Parathyroid adenoma (tissue), 2 donors: Measurements from ENCODE around the gene UBQLN1.
"Not testable (repeated sequence)": the region's sequence is repeated elsewhere in the genome, so short reads cannot be mapped to it uniquely, and the experiment has no call there.

Experiments
- H2AFZ ChIP-seq: fragments of 300-600 bp; sonication (generic); one replicate; pipeline ENCODE4 v1.7.0; 2017; ENCODE audit warnings: antibody characterized with exemption, mild to moderate bottlenecking
- H3K27ac ChIP-seq: fragments of 300-600 bp; sonication (generic); one replicate; pipeline ENCODE4 v1.7.0; 2017
- H3K27me3 ChIP-seq: fragments of 300-600 bp; sonication (generic); one replicate; pipeline ENCODE4 v1.7.0; 2017; ENCODE audit warnings: low read length; ENCODE audit not compliant: control insufficient read depth, insufficient read depth
- H3K36me3 ChIP-seq: fragments of 300-600 bp; sonication (generic); one replicate; pipeline ENCODE4 v1.7.0; 2017; ENCODE audit warnings: low read length; ENCODE audit not compliant: control insufficient read depth, insufficient read depth
- H3K4me1 ChIP-seq: fragments of 300-600 bp; sonication (generic); one replicate; pipeline ENCODE4 v1.7.0; 2017; ENCODE audit warnings: control low read depth
- H3K4me2 ChIP-seq: fragments of 300-600 bp; sonication (generic); one replicate; pipeline ENCODE4 v1.7.0; 2017; ENCODE audit warnings: low read length
- H3K4me3 ChIP-seq: fragments of 300-600 bp; sonication (generic); one replicate; pipeline ENCODE4 v1.7.0; 2017; ENCODE audit warnings: low read depth, low read length
- H3K79me2 ChIP-seq: fragments of 300-600 bp; sonication (generic); one replicate; pipeline ENCODE4 v1.7.0; 2017; ENCODE audit warnings: control low read depth
- H3K9ac ChIP-seq: fragments of 300-600 bp; sonication (generic); one replicate; pipeline ENCODE4 v1.7.0; 2017; ENCODE audit warnings: mild to moderate bottlenecking
- H3K9me3 ChIP-seq: fragments of 300-600 bp; sonication (generic); one replicate; pipeline ENCODE4 v1.7.0; 2017; ENCODE audit warnings: low read length; ENCODE audit not compliant: control insufficient read depth
- CTCF ChIP-seq: fragments of 300-600 bp; sonication (generic); IDR thresholded peaks from one replicate; pipeline ENCODE4 v1.7.0; 2017; ENCODE audit warnings: antibody characterized with exemption, mild to moderate bottlenecking
- donor health status: primary hyperparathyroidism.

Gene UBQLN1

GRCh38 chr9:83733739-83734138, 26.0 kb upstream of the UBQLN1 start:
- H3K36me3 ChIP-seq: no peaks in the 10 kb centered on the region
- no peak for TF ChIP-seq CTCF
- no peak overlapping the region for H2AFZ ChIP-seq

GRCh38 chr9:83728591-83729368, 21.0 kb upstream of the UBQLN1 start:
- not testable (repeated sequence) for H2AFZ ChIP-seq, H3K9me3 ChIP-seq, H3K4me2 ChIP-seq, H3K79me2 ChIP-seq, H3K27ac ChIP-seq, H3K9ac ChIP-seq, H3K4me3 ChIP-seq, H3K36me3 ChIP-seq, H3K4me1 ChIP-seq, H3K27me3 ChIP-seq

More at GRCh38 chr9:83733739-83734138, 26.0 kb upstream of the UBQLN1 start:
- H3K27me3 ChIP-seq: no peaks in the 10 kb centered on the region
- no peaks in the 10 kb centered on the region for H3K79me2 ChIP-seq
- no peak overlapping the region for H3K9ac ChIP-seq
- H3K4me3 ChIP-seq: no peak overlapping the region
- H3K4me2 ChIP-seq: no peak overlapping the region
- H3K4me1 ChIP-seq: no peaks in the 10 kb centered on the region
- H3K9me3 ChIP-seq: peaks cover 2% of the 10 kb centered on the region
- H3K27ac ChIP-seq: no peak overlapping the region

GRCh38 chr9:83724436-83724835, 16.7 kb upstream of the UBQLN1 start:
- Histone ChIP-seq H3K4me3 (no peak overlapping the region), H3K36me3 (no peaks in the 10 kb centered on the region), H3K4me1 (no peaks in the 10 kb centered on the region), H2AFZ (no peak overlapping the region), H3K27me3 (no peaks in the 10 kb centered on the region), H3K4me2 (no peak overlapping the region), H3K79me2 (no peaks in the 10 kb centered on the region), H3K27ac (no peak overlapping the region), H3K9ac (no peak overlapping the region), H3K9me3 (no peaks in the 10 kb centered on the region)
- TF ChIP-seq CTCF: no peak

GRCh38 chr9:83722726-83723495, 15.2 kb upstream of the UBQLN1 start:
- TF ChIP-seq CTCF: no peak
- Histone ChIP-seq H3K9me3 (no peaks in the 10 kb centered on the region), H3K4me3 (no peak overlapping the region), H3K4me1 (no peaks in the 10 kb centered on the region), H3K79me2 (no peaks in the 10 kb centered on the region), H3K9ac (no peak overlapping the region), H3K27ac (no peak overlapping the region), H3K4me2 (no peak overlapping the region), H3K36me3 (no peaks in the 10 kb centered on the region), H2AFZ (no peak overlapping the region), H3K27me3 (no peaks in the 10 kb centered on the region)

- no peak overlapping the region for H3K27ac ChIP-seq
- no peaks in the 10 kb centered on the region for H3K79me2 ChIP-seq
- no peak overlapping the region for H2AFZ ChIP-seq
- H3K9me3 ChIP-seq: no peaks in the 10 kb centered on the region
- no peaks in the 10 kb centered on the region for H3K27me3 ChIP-seq
- no peak overlapping the region for H3K4me2 ChIP-seq
- no peaks in the 10 kb centered on the region for H3K4me1 ChIP-seq
- no peak overlapping the region for H3K9ac ChIP-seq
- no peak for TF ChIP-seq CTCF
- no peak overlapping the region for H3K4me3 ChIP-seq
- no peaks in the 10 kb centered on the region for H3K36me3 ChIP-seq
Measured at GRCh38 chr9:83721509-83721908, 13.8 kb upstream of the UBQLN1 start.
